Measurements from ENCODE around the gene OBI1. TPM values are rescaled to one million over a fixed set of nuclear protein-coding genes. Genes with fewer than 3 reads are reported as not detected.

The OBI1 gene
- total RNA-seq, 3 donors from 2014 or later (not counting 1 experiment from before 2014, with no cell fraction given) = 4.9 to 7.8 (median 5.1) TPM

- Mint-ChIP-seq H3K4me1 (peaks cover 16 to 22% of the 10 kb centered on the region in 2 donors), H3K4me3 (no peak overlapping the region), H3K36me3 (peaks cover 22% of the 10 kb centered on the region), H3K9me3 (no peaks in the 10 kb centered on the region), H3K27me3 (ENCODE audit: low read depth in 2 of 2) (no peaks in the 10 kb centered on the region), H3K27ac (no peak overlapping the region)
- Histone ChIP-seq H3K4me1 (ENCODE audit: control insufficient read depth, insufficient read depth, low read length) (no peaks in the 10 kb centered on the region), H3K27me3 (ENCODE audit: control insufficient read depth, insufficient read depth, low read length) (no peaks in the 10 kb centered on the region), H3K36me3 (ENCODE audit: control insufficient read depth, insufficient read depth, low read length) (peaks cover 64% of the 10 kb centered on the region), H3K27ac (ENCODE audit: low read length) (no peak overlapping the region), H3K4me3 (ENCODE audit: low read length) (no peak overlapping the region), H3K9me3 (ENCODE audit: control insufficient read depth, insufficient read depth, low read length) (no peaks in the 10 kb centered on the region)
- intact Hi-C loops (cut with micrococcal nuclease) = no loop called here
- ATAC-seq (no peak), DNase-seq (no peak)
- WGBS (ENCODE audit: insufficient coverage) = 95% methylated on average over 4 of the region's 4 CpGs
- TF ChIP-seq, protein P1, sequence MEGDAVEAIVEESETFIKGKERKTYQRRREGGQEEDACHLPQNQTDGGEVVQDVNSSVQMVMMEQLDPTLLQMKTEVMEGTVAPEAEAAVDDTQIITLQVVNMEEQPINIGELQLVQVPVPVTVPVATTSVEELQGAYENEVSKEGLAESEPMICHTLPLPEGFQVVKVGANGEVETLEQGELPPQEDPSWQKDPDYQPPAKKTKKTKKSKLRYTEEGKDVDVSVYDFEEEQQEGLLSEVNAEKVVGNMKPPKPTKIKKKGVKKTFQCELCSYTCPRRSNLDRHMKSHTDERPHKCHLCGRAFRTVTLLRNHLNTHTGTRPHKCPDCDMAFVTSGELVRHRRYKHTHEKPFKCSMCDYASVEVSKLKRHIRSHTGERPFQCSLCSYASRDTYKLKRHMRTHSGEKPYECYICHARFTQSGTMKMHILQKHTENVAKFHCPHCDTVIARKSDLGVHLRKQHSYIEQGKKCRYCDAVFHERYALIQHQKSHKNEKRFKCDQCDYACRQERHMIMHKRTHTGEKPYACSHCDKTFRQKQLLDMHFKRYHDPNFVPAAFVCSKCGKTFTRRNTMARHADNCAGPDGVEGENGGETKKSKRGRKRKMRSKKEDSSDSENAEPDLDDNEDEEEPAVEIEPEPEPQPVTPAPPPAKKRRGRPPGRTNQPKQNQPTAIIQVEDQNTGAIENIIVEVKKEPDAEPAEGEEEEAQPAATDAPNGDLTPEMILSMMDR (IDR thresholded peaks at IDR 0.05) = no peak
Observed at GRCh38 chr13:78632996-78633395, 26.0 kb downstream of the OBI1 start.

DNA sequence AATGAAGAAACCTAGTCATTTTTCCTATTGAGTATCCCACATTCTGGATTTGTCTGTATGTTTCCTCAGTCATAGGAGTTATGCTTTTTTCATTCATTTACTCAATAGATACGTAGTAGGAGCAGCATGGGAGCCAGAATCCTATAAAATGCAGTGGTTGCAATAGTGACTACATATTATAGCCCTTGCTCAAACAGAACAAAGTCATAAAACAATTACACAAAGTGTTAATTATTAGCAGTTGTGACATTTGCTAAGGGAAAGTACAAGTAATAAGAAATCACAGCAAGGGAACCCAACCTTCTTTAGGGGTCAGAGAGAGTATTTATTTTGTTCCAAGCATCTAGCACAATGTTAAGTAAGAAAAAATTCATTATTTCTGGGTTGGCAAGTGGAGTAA is 27.9 kb downstream of the OBI1 start:
- no CpG with 5 or more reads among the region's 1 CpG for WGBS (ENCODE audit: insufficient coverage)
- no peaks in the 10 kb centered on the region for H3K4me1 ChIP-seq (ENCODE audit: control insufficient read depth, insufficient read depth, low read length)
- Mint-ChIP-seq H3K9me3 (no peaks in the 10 kb centered on the region), H3K4me1 (peaks cover 14 to 24% of the 10 kb centered on the region in 2 donors), H3K36me3 (peaks cover 22% of the 10 kb centered on the region), H3K4me3 (no peak overlapping the region), H3K27ac (peak overlapping the region in 1 of 2 donors; percentile 16), H3K27me3 (ENCODE audit: low read depth in 2 of 2) (no peaks in the 10 kb centered on the region)
- ATAC-seq (no peak), DNase-seq (no peak)
- H3K27me3 ChIP-seq (ENCODE audit: control insufficient read depth, insufficient read depth, low read length) = no peaks in the 10 kb centered on the region
- H3K27ac ChIP-seq (ENCODE audit: low read length) = no peak overlapping the region
- H3K9me3 ChIP-seq (ENCODE audit: control insufficient read depth, insufficient read depth, low read length) = no peaks in the 10 kb centered on the region
- H3K36me3 ChIP-seq (ENCODE audit: control insufficient read depth, insufficient read depth, low read length) = peaks cover 52% of the 10 kb centered on the region
- no peak overlapping the region for H3K4me3 ChIP-seq (ENCODE audit: low read length)
- TF ChIP-seq, protein P1 (IDR thresholded peaks at IDR 0.05) = no peak
- intact Hi-C loops (cut with micrococcal nuclease) = no loop called here

- Histone ChIP-seq H3K36me3 (ENCODE audit: control insufficient read depth, insufficient read depth, low read length) (peaks cover 52% of the 10 kb centered on the region), H3K27ac (ENCODE audit: low read length) (no peak overlapping the region), H3K9me3 (ENCODE audit: control insufficient read depth, insufficient read depth, low read length) (no peaks in the 10 kb centered on the region), H3K4me3 (ENCODE audit: low read length) (no peak overlapping the region), H3K4me1 (ENCODE audit: control insufficient read depth, insufficient read depth, low read length) (no peaks in the 10 kb centered on the region), H3K27me3 (ENCODE audit: control insufficient read depth, insufficient read depth, low read length) (no peaks in the 10 kb centered on the region)
- H3K9me3 Mint-ChIP-seq = no peaks in the 10 kb centered on the region
- no peak overlapping the region for H3K4me3 Mint-ChIP-seq
- TF ChIP-seq, protein P1 (IDR thresholded peaks at IDR 0.05) = no peak
- DNase-seq (no peak), ATAC-seq (no peak)
- H3K27ac Mint-ChIP-seq = no peak overlapping the region
- peaks cover 20 to 29% of the 10 kb centered on the region in 2 donors for H3K4me1 Mint-ChIP-seq
- H3K27me3 Mint-ChIP-seq (ENCODE audit: low read depth in 2 of 2) = no peaks in the 10 kb centered on the region
- intact Hi-C loops (cut with micrococcal nuclease) = no loop called here
- H3K36me3 Mint-ChIP-seq = peaks cover 22% of the 10 kb centered on the region
- WGBS (ENCODE audit: insufficient coverage) = 71% methylated on average over 1 of the region's 1 CpG
Observed at GRCh38 chr13:78630511-78630910, 28.4 kb downstream of the OBI1 start.

DNA sequence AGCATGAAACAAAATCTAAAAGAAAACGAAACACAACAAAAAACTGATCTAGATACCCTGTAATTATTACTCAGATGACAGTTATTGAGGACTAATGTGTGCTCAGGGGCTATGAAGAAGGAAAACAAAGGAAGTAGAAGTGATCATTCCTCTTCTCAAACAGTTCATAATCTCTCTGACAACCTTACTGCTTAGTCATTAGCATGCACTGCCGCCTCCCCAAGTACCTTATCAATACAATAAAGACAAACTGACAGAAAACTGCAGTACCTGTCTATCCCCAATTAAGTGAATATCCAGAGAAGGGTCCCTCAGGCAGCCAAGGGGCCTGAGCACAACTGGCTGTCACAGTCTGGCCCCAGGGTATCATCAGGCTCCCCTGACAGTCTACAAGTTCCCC is 33.6 kb downstream of the OBI1 start:
- ATAC-seq (no peak), DNase-seq (no peak)
- no peaks in the 10 kb centered on the region for H3K27me3 Mint-ChIP-seq (ENCODE audit: low read depth in 2 of 2)
- peaks cover 6% of the 10 kb centered on the region for H3K36me3 Mint-ChIP-seq
- Histone ChIP-seq H3K4me1 (ENCODE audit: control insufficient read depth, insufficient read depth, low read length) (no peaks in the 10 kb centered on the region), H3K9me3 (ENCODE audit: control insufficient read depth, insufficient read depth, low read length) (no peaks in the 10 kb centered on the region), H3K36me3 (ENCODE audit: control insufficient read depth, insufficient read depth, low read length) (peaks cover 18% of the 10 kb centered on the region), H3K27me3 (ENCODE audit: control insufficient read depth, insufficient read depth, low read length) (no peaks in the 10 kb centered on the region), H3K4me3 (ENCODE audit: low read length) (no peak overlapping the region), H3K27ac (ENCODE audit: low read length) (no peak overlapping the region)
- H3K9me3 Mint-ChIP-seq = no peaks in the 10 kb centered on the region
- TF ChIP-seq, protein P1 (IDR thresholded peaks at IDR 0.05) = no peak
- H3K4me3 Mint-ChIP-seq = no peak overlapping the region
- peaks cover 31 to 32% of the 10 kb centered on the region in 2 donors for H3K4me1 Mint-ChIP-seq
- no peak overlapping the region for H3K27ac Mint-ChIP-seq
- intact Hi-C loops (cut with micrococcal nuclease) = no loop called here
- 90% methylated on average over 1 of the region's 2 CpGs for WGBS (ENCODE audit: insufficient coverage)
